OCI-LY3 (cell line): ENCODE measurements around the gene GNS.

ENCODE experiments used
- EZH2phosphoT487 ChIP-seq: fragments of 200-600 bp; shearing (Covaris generic); IDR thresholded peaks from 2 replicates; pipeline ENCODE4 v1.6.1; 2018; ENCODE audit warnings: antibody characterized with exemption, mixed run types, low read depth
- TF ChIP-seq, protein P1 (sequence below): fragments of 200-600, 300-600 bp; sonication (generic); IDR thresholded peaks from 2 replicates; pipeline ENCODE4 v1.5.1; 2014; ENCODE audit warnings: antibody characterized with exemption, low read length, low read depth

DNA sequence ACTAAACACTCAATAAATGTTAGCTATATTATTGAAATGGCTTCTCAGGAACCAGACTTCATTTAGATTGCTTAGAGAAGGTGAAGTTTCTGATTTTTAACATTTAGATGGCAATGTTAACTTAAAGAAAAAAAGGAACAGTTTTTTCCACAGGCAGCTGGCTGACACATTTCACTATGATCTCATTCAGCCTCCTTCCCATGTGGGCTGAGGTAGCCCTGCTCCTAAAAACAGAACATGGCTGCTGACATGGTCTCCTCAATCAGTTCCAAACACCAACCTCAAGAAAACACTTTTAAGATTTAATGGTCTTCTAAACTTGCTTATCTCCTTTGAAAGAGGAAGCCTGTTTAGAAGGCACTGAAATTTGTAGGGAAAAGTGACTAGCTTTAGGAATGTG is 23.8 kb downstream of the GNS start:
- TF ChIP-seq, protein P1, sequence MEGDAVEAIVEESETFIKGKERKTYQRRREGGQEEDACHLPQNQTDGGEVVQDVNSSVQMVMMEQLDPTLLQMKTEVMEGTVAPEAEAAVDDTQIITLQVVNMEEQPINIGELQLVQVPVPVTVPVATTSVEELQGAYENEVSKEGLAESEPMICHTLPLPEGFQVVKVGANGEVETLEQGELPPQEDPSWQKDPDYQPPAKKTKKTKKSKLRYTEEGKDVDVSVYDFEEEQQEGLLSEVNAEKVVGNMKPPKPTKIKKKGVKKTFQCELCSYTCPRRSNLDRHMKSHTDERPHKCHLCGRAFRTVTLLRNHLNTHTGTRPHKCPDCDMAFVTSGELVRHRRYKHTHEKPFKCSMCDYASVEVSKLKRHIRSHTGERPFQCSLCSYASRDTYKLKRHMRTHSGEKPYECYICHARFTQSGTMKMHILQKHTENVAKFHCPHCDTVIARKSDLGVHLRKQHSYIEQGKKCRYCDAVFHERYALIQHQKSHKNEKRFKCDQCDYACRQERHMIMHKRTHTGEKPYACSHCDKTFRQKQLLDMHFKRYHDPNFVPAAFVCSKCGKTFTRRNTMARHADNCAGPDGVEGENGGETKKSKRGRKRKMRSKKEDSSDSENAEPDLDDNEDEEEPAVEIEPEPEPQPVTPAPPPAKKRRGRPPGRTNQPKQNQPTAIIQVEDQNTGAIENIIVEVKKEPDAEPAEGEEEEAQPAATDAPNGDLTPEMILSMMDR = no peak
- TF ChIP-seq EZH2phosphoT487 = no peak
